Endothelial cell of umbilical vein (primary cell): ENCODE data around the gene IQCB1.

Experiments
- POLR2A ChIP-seq: IDR thresholded peaks from 2 replicates; pipeline ENCODE4 v1.6.1; 2012; ENCODE audit warnings: low read depth, mild to moderate bottlenecking, control low read depth, low read length
- POLR2AphosphoS5 ChIP-seq: IDR thresholded peaks from 2 replicates; pipeline ENCODE4 v1.6.1; 2012; ENCODE audit warnings: low read depth, mild to moderate bottlenecking, control low read depth, low read length, moderate library complexity; ENCODE audit not compliant: insufficient read depth
- TF ChIP-seq, protein P1 (sequence below), 2 donors: IDR thresholded peaks; 1 replicate in 1 of 2; 2 replicates in 1 of 2; pipeline ENCODE4 v1.5.1; 2011; ENCODE audit warnings: low read length in 2 of 2, mild to moderate bottlenecking in 2 of 2, moderate library complexity in 2 of 2, control low read depth in 1 of 2, inconsistent platforms in 1 of 2, low read depth in 1 of 2; ENCODE audit not compliant: insufficient read depth in 1 of 2; ENCODE audit errors: extremely low read depth in 1 of 2

DNA sequence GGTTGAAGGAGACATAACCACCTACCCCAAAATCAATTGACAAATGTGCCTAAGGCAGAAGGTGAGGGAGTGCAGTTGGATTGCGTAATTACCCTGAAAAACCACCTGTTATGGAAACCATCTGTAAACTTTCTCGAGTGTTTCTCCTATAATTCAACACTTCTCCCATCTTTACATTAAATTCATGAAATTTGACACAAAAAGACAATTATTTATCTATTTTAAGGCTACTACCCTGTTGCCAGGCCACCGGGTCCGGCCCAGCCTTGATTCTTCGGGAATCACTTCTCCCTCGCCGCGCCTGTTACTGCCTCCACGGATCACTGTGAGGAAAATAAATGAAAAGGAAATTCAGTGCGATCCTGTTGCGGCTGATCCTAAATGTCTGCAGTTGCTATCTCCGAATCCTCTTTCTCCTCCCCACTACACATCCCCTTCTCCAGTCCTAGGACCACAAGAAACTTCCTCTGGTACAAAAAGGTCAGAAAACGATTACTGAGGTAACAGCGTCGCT lies 646 bp downstream of the IQCB1 start:
- no peak for TF ChIP-seq POLR2A
- TF ChIP-seq, protein P1, sequence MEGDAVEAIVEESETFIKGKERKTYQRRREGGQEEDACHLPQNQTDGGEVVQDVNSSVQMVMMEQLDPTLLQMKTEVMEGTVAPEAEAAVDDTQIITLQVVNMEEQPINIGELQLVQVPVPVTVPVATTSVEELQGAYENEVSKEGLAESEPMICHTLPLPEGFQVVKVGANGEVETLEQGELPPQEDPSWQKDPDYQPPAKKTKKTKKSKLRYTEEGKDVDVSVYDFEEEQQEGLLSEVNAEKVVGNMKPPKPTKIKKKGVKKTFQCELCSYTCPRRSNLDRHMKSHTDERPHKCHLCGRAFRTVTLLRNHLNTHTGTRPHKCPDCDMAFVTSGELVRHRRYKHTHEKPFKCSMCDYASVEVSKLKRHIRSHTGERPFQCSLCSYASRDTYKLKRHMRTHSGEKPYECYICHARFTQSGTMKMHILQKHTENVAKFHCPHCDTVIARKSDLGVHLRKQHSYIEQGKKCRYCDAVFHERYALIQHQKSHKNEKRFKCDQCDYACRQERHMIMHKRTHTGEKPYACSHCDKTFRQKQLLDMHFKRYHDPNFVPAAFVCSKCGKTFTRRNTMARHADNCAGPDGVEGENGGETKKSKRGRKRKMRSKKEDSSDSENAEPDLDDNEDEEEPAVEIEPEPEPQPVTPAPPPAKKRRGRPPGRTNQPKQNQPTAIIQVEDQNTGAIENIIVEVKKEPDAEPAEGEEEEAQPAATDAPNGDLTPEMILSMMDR (IDR thresholded peaks at IDR 0.05; ENCODE audit: extremely low read depth in 1 of 2, insufficient read depth in 1 of 2, low read depth in 1 of 2, low read length in 2 of 2): no peak
- no peak for TF ChIP-seq POLR2AphosphoS5
